ENCODE data around the gene SRD5A2.

SRD5A2 gene

DNA sequence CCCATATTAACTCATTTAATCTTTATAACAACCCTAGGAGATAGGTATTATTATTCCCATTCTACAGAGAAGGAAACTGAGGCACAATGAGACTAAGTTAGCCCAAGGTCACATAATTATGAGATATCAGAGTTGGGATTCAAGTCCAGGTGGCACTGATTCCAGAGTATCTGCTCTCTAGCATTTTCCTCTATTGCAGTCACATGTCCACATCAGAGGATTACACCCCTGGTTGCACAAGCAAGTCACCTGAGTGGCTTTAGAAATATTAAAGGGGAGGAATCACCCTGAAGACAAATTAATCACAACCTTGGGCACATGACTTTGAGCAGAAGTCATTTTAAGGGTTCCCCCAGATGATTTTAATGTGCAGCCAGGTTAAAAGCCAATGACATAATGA lies 23.8 kb downstream of the SRD5A2 start:
- no peak overlapping the region for H3K4me3 Mint-ChIP-seq
- intact Hi-C loops (cut with micrococcal nuclease): no loop called here
- no peaks in the 10 kb centered on the region for H3K4me1 Mint-ChIP-seq (ENCODE audit: low read depth)
- no peak overlapping the region for H3K27ac Mint-ChIP-seq
- no peaks in the 10 kb centered on the region for H3K36me3 Mint-ChIP-seq (ENCODE audit: low read depth)
- no peaks in the 10 kb centered on the region for H3K27me3 Mint-ChIP-seq
- peaks cover 44% of the 10 kb centered on the region for H3K9me3 Mint-ChIP-seq

DNA sequence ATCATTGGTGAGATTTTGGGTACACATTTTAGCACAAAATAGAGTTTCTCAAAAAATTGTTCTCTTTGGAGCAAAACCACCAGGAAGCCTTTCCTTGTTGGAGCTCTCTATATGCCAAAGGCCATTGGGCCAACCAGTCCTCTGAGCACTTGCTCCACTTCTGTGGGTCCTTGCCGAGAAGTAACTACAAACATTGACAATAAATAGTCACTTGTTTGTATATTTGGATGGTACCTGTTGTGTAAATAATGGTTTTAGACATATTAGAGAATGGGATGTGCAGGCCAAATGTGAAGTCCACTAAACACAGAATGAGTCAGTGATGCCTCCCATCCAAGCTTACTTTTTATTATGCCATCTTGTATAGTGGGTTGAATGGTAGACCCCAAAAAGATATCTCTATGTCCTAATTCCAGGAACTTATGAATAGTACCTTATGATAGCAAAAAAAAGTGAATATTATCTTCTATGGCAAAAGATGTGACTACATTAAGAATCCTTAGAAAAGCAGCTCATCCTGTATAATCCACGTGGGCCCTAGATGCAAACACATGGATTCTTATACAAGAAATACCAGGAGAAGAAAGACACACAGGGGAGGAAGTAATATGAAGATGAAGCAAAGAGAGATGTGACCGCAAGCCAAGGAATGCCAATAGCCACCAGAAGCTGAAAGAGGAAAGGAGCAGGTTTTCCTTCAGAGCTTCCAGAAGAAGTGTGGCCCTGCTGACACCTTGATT lies 24.6 kb downstream of the SRD5A2 start:
- peaks cover 51% of the 10 kb centered on the region for H3K9me3 Mint-ChIP-seq
- no peaks in the 10 kb centered on the region for H3K4me1 Mint-ChIP-seq (ENCODE audit: low read depth)
- H3K27ac Mint-ChIP-seq: no peak overlapping the region
- H3K27me3 Mint-ChIP-seq: no peaks in the 10 kb centered on the region
- no peak overlapping the region for H3K4me3 Mint-ChIP-seq
- intact Hi-C loops (cut with micrococcal nuclease): no loop called here
- H3K36me3 Mint-ChIP-seq (ENCODE audit: low read depth): no peaks in the 10 kb centered on the region

DNA sequence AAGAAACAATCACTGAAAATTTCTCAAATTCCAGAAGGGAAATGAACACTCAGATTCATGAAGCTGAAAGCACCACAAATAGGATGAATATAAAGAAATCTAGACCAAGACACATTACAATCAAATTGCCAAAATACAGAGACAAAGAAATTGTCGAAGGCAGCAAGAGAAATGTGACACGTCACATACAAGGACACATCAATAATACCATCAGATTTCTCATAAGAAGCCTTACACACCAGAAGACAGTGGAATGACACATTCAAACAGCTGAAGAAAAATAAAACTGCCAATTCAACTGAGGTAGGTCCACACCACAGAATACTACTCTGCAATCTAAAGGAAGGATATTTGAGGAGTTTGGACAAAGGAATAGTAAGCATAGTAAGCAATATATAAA lies 27.4 kb downstream of the SRD5A2 start:
- H3K36me3 Mint-ChIP-seq (ENCODE audit: low read depth): no peaks in the 10 kb centered on the region
- H3K9me3 Mint-ChIP-seq: peaks cover 51% of the 10 kb centered on the region
- no peaks in the 10 kb centered on the region for H3K4me1 Mint-ChIP-seq (ENCODE audit: low read depth)
- H3K27ac Mint-ChIP-seq: no peak overlapping the region
- no peak overlapping the region for H3K4me3 Mint-ChIP-seq
- H3K27me3 Mint-ChIP-seq: no peaks in the 10 kb centered on the region
- intact Hi-C loops (cut with micrococcal nuclease): no loop called here

DNA sequence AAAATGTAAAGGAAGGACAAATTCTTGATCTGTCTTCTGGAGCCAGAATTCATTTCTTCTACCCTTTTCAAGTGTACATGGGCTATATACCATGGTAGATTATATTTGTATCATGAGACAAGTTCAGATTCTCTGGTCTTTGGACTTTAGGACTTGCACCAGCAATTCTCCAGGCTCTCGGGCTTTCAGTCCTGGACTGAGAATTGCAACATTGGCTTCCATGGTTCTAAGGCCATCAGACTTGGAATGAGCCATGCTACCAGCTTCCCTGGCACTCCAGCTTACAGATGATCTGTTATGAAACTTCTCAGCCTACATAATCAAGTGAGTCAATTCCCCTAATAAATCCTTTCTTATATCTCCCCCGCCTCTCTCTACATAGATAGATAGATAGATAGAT lies 33.3 kb downstream of the SRD5A2 start:
- Mint-ChIP-seq H3K27ac (no peak overlapping the region), H3K4me3 (no peak overlapping the region), H3K9me3 (peaks cover 33% of the 10 kb centered on the region), H3K36me3 (ENCODE audit: low read depth) (no peaks in the 10 kb centered on the region), H3K27me3 (peaks cover 2% of the 10 kb centered on the region), H3K4me1 (ENCODE audit: low read depth) (no peaks in the 10 kb centered on the region)
- intact Hi-C loops (cut with micrococcal nuclease): no loop called here

DNA sequence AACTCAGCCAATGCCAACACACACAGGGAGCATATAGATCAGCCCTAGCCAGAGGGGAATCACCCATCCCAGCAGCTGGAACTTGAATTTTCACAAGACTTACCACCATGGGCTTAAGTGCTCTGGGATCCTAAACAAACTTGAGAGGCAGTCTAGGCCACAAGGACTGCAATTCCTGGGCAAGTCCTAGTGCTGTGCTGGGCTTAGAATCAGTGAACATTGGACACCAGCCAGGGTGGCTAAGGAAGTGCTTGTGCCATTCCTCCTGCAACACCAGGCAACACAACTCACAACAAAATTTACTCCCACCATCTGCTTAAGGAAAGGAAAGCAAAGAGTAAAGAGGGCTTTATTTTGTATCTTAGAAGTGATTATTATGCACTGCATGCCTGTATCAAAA lies 38.9 kb downstream of the SRD5A2 start:
- intact Hi-C loops (cut with micrococcal nuclease): no loop called here
- Mint-ChIP-seq H3K9me3 (peaks cover 24% of the 10 kb centered on the region), H3K27me3 (peaks cover 3% of the 10 kb centered on the region), H3K4me1 (ENCODE audit: low read depth) (no peaks in the 10 kb centered on the region), H3K4me3 (no peak overlapping the region), H3K36me3 (ENCODE audit: low read depth) (no peaks in the 10 kb centered on the region), H3K27ac (no peak overlapping the region)

DNA sequence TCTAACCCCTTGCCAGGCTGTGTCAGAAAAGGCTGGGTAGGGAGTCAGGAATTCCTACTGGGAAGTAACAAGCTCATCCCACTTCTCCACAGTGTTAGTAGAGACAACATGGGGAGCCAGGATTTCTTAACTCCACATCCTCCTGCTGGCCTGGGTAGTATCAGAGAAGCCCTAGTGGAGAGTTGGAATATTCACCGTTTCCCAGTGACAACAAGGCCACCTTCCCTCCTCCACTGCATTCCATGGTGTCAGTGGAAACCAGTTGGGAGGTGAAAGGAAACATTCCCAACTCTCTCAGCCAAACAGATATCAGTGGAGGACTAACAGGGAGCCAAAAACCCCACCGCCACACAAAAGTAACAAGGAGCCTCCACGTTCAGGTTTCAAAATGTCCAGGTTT lies 41.2 kb downstream of the SRD5A2 start:
- H3K36me3 Mint-ChIP-seq (ENCODE audit: low read depth): no peaks in the 10 kb centered on the region
- H3K27me3 Mint-ChIP-seq: peaks cover 5% of the 10 kb centered on the region
- intact Hi-C loops (cut with micrococcal nuclease): no loop called here
- H3K27ac Mint-ChIP-seq: no peak overlapping the region
- H3K4me1 Mint-ChIP-seq (ENCODE audit: low read depth): no peaks in the 10 kb centered on the region
- no peak overlapping the region for H3K4me3 Mint-ChIP-seq
- peaks cover 24% of the 10 kb centered on the region for H3K9me3 Mint-ChIP-seq

DNA sequence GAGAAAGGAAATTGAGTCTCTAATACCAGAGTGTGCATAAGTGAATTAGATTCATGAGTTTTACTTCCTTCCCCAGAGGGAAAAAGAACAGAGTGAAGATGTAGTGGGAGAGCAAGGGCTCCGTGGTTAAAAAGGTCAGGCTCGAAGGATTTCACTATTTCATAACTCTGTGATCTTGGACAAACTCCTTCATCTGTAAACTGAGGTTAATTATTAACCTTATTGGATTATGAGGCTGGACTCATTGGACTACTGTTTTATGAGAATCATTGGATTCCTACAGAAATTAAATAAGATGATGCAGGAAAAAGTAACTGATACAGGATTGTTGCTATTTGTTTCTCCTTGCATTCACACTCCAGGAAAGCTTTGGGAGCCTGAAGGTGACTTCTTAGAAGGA lies 45.0 kb downstream of the SRD5A2 start:
- Mint-ChIP-seq H3K27ac (no peak overlapping the region), H3K36me3 (ENCODE audit: low read depth) (no peaks in the 10 kb centered on the region)
- intact Hi-C loops (cut with micrococcal nuclease): no loop called here

DNA sequence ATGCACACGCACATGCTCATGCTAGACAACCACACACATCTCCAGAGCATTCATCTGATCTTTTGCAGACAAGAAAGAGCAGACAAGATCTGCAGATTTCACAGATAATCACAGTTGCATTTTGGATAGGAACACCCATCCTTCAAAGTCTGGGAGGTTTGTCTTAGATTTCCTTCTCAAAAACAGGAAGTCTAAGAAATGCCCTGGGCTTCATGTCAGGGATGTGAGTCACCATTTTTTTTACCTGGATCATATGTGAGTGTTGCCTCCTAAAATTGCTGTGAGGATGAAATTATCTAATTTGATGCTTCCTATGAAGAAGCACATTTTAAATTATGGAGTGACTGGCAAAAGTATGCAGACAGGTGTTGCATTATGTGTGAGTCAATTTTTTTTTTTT lies 46.1 kb downstream of the SRD5A2 start:
- no peaks in the 10 kb centered on the region for H3K9me3 Mint-ChIP-seq
- no peak overlapping the region for H3K4me3 Mint-ChIP-seq
- intact Hi-C loops (cut with micrococcal nuclease): no loop called here
- H3K27me3 Mint-ChIP-seq: peaks cover 3% of the 10 kb centered on the region
- H3K36me3 Mint-ChIP-seq (ENCODE audit: low read depth): no peaks in the 10 kb centered on the region
- H3K27ac Mint-ChIP-seq: no peak overlapping the region
- no peaks in the 10 kb centered on the region for H3K4me1 Mint-ChIP-seq (ENCODE audit: low read depth)

More for the DNA sequence above, 45.0 kb downstream of the SRD5A2 start:
- no peaks in the 10 kb centered on the region for H3K9me3 Mint-ChIP-seq
- no peak overlapping the region for H3K4me3 Mint-ChIP-seq
- peaks cover 3% of the 10 kb centered on the region for H3K27me3 Mint-ChIP-seq
- H3K4me1 Mint-ChIP-seq (ENCODE audit: low read depth): no peaks in the 10 kb centered on the region

DNA sequence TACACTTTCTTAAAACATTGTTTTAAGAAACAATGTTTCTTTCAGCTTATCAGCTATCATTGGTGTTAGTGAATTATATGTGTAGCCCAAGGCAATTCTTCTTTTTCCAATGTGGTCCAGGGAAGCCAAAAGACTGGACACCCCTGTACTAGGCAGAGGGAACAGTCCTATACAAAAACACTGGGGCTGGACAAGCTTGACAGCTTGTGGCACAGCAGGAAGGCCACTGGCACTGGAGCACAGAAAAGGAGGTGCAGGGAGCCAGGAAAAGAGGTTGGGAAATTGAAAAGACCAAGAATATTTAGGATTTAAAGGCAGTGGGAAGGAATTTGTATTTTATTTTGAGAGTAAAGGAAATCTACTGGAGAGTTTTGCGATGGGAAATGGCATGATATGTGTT lies 47.7 kb downstream of the SRD5A2 start:
- Mint-ChIP-seq H3K4me3 (no peak overlapping the region), H3K36me3 (ENCODE audit: low read depth) (no peaks in the 10 kb centered on the region), H3K27ac (no peak overlapping the region), H3K27me3 (peaks cover 3% of the 10 kb centered on the region), H3K4me1 (ENCODE audit: low read depth) (no peaks in the 10 kb centered on the region), H3K9me3 (no peaks in the 10 kb centered on the region)
- intact Hi-C loops (cut with micrococcal nuclease): no loop called here

DNA sequence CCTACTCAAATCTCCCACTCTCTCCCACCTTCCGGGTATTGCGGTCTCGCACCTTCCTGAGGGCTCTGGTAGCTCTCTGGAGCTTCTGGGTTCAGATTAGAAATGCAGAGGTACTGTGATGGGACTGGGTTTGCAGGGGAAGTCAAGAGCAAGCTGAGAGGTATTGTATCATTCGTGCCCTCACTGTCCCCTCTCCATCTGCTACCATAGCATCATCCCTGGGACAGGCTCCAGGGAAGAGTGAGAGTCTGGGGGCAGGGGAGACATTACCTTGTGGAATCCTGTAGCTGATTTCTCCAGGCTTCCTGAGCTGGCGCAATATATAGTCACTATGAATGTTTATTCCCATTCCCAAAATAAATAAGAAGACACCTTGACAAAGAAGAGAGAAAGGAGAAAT lies 49.6 kb downstream of the SRD5A2 start:
- Mint-ChIP-seq H3K27ac (no peak overlapping the region), H3K4me1 (ENCODE audit: low read depth) (no peaks in the 10 kb centered on the region), H3K4me3 (no peak overlapping the region), H3K27me3 (peaks cover 2% of the 10 kb centered on the region), H3K36me3 (ENCODE audit: low read depth) (no peaks in the 10 kb centered on the region), H3K9me3 (no peaks in the 10 kb centered on the region)
- intact Hi-C loops (cut with micrococcal nuclease): no loop called here

DNA sequence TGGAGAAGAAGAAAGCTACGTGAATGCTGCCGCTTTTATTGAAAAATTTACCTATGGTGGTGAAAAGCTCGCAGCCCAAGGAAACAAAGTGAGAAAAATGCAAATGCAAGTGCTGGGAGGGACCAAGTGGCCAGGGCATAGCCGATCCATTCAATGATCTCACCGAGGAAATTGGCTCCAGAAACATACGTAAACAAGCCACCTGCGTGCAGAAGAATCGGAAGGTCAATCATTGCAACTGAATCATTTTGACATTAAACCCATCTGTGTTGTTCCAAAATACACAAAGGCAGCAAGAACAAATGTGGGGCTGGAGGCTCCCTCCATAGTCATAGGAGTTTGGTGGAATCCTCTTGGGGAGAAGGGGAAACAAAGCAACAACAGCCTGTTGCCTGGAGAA lies 51.5 kb downstream of the SRD5A2 start:
- intact Hi-C loops (cut with micrococcal nuclease): no loop called here
- H3K27ac Mint-ChIP-seq: no peak overlapping the region
- no peaks in the 10 kb centered on the region for H3K4me1 Mint-ChIP-seq (ENCODE audit: low read depth)
- H3K36me3 Mint-ChIP-seq (ENCODE audit: low read depth): no peaks in the 10 kb centered on the region
- H3K4me3 Mint-ChIP-seq: no peak overlapping the region
- no peaks in the 10 kb centered on the region for H3K9me3 Mint-ChIP-seq
- peaks cover 2% of the 10 kb centered on the region for H3K27me3 Mint-ChIP-seq

DNA sequence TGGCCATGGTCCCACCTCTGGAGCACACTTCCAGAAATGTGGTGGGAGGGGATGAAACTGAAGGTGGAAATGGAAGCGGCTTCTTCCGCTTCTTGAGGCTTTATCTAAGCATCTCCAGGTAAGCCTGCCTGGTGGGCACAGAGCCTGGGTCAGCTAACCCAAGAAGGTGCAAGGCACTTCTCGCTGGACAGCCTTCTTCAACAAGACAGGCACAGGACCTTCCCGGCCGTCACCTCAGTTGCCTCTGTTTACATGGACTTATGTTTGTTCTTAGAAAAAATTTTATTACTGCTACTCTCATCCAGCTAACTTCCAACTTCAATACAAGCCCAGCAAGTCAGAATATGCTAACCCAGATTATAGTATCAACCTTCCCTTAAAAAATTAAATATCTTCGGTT lies 51.9 kb downstream of the SRD5A2 start:
- Mint-ChIP-seq H3K4me3 (no peak overlapping the region), H3K36me3 (ENCODE audit: low read depth) (no peaks in the 10 kb centered on the region), H3K9me3 (no peaks in the 10 kb centered on the region), H3K4me1 (ENCODE audit: low read depth) (no peaks in the 10 kb centered on the region), H3K27me3 (peaks cover 4% of the 10 kb centered on the region), H3K27ac (no peak overlapping the region)
- intact Hi-C loops (cut with micrococcal nuclease): no loop called here

DNA sequence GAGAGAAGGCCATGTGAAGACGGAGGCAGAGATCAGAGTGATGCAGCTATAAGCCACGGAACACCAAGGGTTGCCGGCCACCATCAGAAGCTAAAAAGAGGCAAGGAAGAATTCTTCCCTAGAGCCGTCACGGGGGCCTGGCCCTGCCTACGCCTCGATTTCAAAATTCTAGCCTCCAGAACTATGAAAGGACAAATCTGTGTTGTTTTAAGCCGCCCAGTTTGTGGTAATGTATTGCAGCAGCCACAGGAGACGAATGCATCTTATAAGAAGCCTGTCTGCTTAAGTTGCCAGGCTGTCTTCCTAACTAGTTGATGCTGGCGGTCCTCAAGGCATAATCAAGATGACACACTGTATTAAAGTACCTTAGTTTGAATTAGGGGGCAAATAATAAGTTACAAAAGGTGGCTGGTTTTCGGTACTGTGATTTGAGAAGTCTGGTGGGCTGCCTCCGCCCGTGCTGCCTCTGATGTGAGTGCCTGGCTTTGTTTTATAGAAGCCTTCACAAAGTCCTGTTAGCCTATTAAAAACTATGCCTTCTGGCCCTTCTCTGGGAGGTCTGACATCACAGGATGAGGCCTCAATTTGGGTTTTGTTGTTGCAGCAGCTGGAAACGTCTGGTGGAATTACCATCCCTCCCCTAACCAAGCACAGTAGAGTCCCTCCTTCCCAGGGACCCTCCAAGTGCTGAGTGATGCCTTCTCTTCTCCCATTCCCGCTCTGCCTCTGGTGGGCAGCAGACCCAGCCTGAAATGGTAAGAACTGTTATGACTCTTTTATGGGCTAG lies 53.6 kb downstream of the SRD5A2 start:
- H3K36me3 Mint-ChIP-seq (ENCODE audit: low read depth): no peaks in the 10 kb centered on the region
- no peak overlapping the region for H3K4me3 Mint-ChIP-seq
- H3K4me1 Mint-ChIP-seq (ENCODE audit: low read depth): no peaks in the 10 kb centered on the region

DNA sequence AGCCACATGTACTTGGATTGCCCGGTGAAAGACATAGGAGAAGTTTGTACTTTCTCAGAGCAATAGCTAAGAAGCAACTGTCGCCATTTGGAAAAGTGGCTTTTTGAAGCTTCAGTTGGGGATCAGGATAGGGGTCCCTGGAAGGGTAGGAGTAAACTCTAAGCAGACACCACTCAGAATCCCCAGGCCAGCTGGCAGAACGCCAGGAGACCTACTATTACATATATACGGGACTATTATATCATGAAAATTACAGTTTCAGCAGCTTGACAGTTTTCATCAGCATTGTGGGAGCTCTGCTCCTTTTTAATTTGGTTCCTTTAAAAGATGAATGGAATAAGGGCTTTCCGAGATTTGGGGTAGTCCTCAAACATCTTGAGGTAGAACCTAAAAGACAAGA lies 54.9 kb downstream of the SRD5A2 start:
- Mint-ChIP-seq H3K4me1 (ENCODE audit: low read depth) (no peaks in the 10 kb centered on the region), H3K27me3 (peaks cover 5% of the 10 kb centered on the region)

More for the DNA sequence above, 53.6 kb downstream of the SRD5A2 start:
- Mint-ChIP-seq H3K27ac (no peak overlapping the region), H3K9me3 (no peaks in the 10 kb centered on the region), H3K27me3 (peaks cover 2% of the 10 kb centered on the region)
- intact Hi-C loops (cut with micrococcal nuclease): no loop called here

More for the DNA sequence above, 54.9 kb downstream of the SRD5A2 start:
- Mint-ChIP-seq H3K27ac (no peak overlapping the region), H3K36me3 (ENCODE audit: low read depth) (no peaks in the 10 kb centered on the region), H3K4me3 (no peak overlapping the region), H3K9me3 (no peaks in the 10 kb centered on the region)
- intact Hi-C loops (cut with micrococcal nuclease): loop anchor here (2.0 kb wide), 1 partner anchor 811 kb away; no protein-coding TSS in a partner anchor
